Nephron (organoid): Measurements from ENCODE around the gene SPIRE1.

Source experiments
- H3K27ac Mint-ChIP-seq, 3 experiments: 2 replicates each; pipeline ENCODE4 v1.8.0; 2020; ENCODE audit warnings: mixed read lengths in 3 of 3, mild to moderate bottlenecking in 2 of 3, moderate library complexity in 1 of 3
- H3K27me3 Mint-ChIP-seq: 2 replicates; pipeline ENCODE4 v1.8.0; 2021; ENCODE audit warnings: low read depth, mild to moderate bottlenecking, moderate library complexity, mixed read lengths
- H3K36me3 Mint-ChIP-seq: 2 replicates; pipeline ENCODE4 v1.8.0; 2020; ENCODE audit warnings: low read depth, mixed read lengths
- H3K4me1 Mint-ChIP-seq: 2 replicates; pipeline ENCODE4 v1.8.0; 2020; ENCODE audit warnings: mixed read lengths
- H3K4me3 Mint-ChIP-seq, 3 experiments: 2 replicates each; pipeline ENCODE4 v1.8.0; 2020; ENCODE audit warnings: mild to moderate bottlenecking in 3 of 3, mixed read lengths in 3 of 3, moderate library complexity in 2 of 3
- H3K9me3 Mint-ChIP-seq: 2 replicates; pipeline ENCODE4 v1.8.0; 2020; ENCODE audit warnings: mixed read lengths
- CTCF ChIP-seq, 3 experiments: fragments of 200-600 bp; sonication (generic); IDR thresholded peaks; one replicate each; pipeline ENCODE4 v1.5.0; 2021; ENCODE audit warnings: antibody characterized with exemption in 3 of 3; ENCODE audit not compliant: unreplicated experiment in 3 of 3

The SPIRE1 gene

GRCh38 chr18:12464731-12465130, 193.2 kb downstream of the SPIRE1 start:
- no peaks in the 10 kb centered on the region for H3K27me3 Mint-ChIP-seq

GRCh38 chr18:12463191-12463590, 194.7 kb downstream of the SPIRE1 start:
- H3K9me3 Mint-ChIP-seq: no peaks in the 10 kb centered on the region
- H3K4me3 Mint-ChIP-seq: no peak overlapping the region
- H3K27ac Mint-ChIP-seq: no peak overlapping the region
- H3K4me1 Mint-ChIP-seq: peaks cover 4% of the 10 kb centered on the region
- TF ChIP-seq CTCF (IDR thresholded peaks at IDR 0.05; ENCODE audit: unreplicated experiment in 3 of 3): no peak
- H3K27me3 Mint-ChIP-seq: no peaks in the 10 kb centered on the region
- peaks cover 44% of the 10 kb centered on the region for H3K36me3 Mint-ChIP-seq

More at GRCh38 chr18:12464731-12465130, 193.2 kb downstream of the SPIRE1 start:
- Mint-ChIP-seq H3K27ac (no peak overlapping the region), H3K4me3 (no peak overlapping the region), H3K4me1 (peaks cover 4% of the 10 kb centered on the region), H3K36me3 (peaks cover 33% of the 10 kb centered on the region), H3K9me3 (no peaks in the 10 kb centered on the region)
- no peak for TF ChIP-seq CTCF (IDR thresholded peaks at IDR 0.05; ENCODE audit: unreplicated experiment in 3 of 3)

GRCh38 chr18:12462242-12462641, 195.7 kb downstream of the SPIRE1 start:
- Mint-ChIP-seq H3K27ac (no peak overlapping the region), H3K36me3 (peaks cover 47% of the 10 kb centered on the region), H3K9me3 (no peaks in the 10 kb centered on the region), H3K4me3 (no peak overlapping the region), H3K4me1 (peaks cover 4% of the 10 kb centered on the region), H3K27me3 (no peaks in the 10 kb centered on the region)
- no peak for TF ChIP-seq CTCF (IDR thresholded peaks at IDR 0.05; ENCODE audit: unreplicated experiment in 3 of 3)

- TF ChIP-seq CTCF (IDR thresholded peaks at IDR 0.05; ENCODE audit: unreplicated experiment in 3 of 3): no peak
- H3K9me3 Mint-ChIP-seq: no peaks in the 10 kb centered on the region
- H3K4me3 Mint-ChIP-seq: no peak overlapping the region
- H3K36me3 Mint-ChIP-seq: peaks cover 46% of the 10 kb centered on the region
- H3K4me1 Mint-ChIP-seq: peaks cover 4% of the 10 kb centered on the region
- H3K27ac Mint-ChIP-seq: peak overlapping the region; percentile 44 to 77 (median 64)
- no peaks in the 10 kb centered on the region for H3K27me3 Mint-ChIP-seq
These were observed 196.6 kb downstream of the SPIRE1 start for GRCh38 chr18:12461326-12461725.

GRCh38 chr18:12460874-12461273, 197.0 kb downstream of the SPIRE1 start:
- H3K4me3 Mint-ChIP-seq: no peak overlapping the region
- peaks cover 46% of the 10 kb centered on the region for H3K36me3 Mint-ChIP-seq
- TF ChIP-seq CTCF (IDR thresholded peaks at IDR 0.05; ENCODE audit: unreplicated experiment in 3 of 3): no peak
- H3K27ac Mint-ChIP-seq: peak overlapping the region; percentile 44 to 77 (median 64)
- peaks cover 5% of the 10 kb centered on the region for H3K4me1 Mint-ChIP-seq
- H3K9me3 Mint-ChIP-seq: no peaks in the 10 kb centered on the region
- no peaks in the 10 kb centered on the region for H3K27me3 Mint-ChIP-seq

- TF ChIP-seq CTCF (IDR thresholded peaks at IDR 0.05; ENCODE audit: unreplicated experiment in 3 of 3): no peak
- H3K9me3 Mint-ChIP-seq: no peaks in the 10 kb centered on the region
- H3K4me1 Mint-ChIP-seq: peaks cover 10% of the 10 kb centered on the region
- H3K36me3 Mint-ChIP-seq: peaks cover 49% of the 10 kb centered on the region
- no peak overlapping the region for H3K4me3 Mint-ChIP-seq
- no peaks in the 10 kb centered on the region for H3K27me3 Mint-ChIP-seq
- H3K27ac Mint-ChIP-seq: no peak overlapping the region
These were observed 199.1 kb downstream of the SPIRE1 start for GRCh38 chr18:12458771-12459170.
